Renal cortex interstitium (tissue), 11 donors: Measurements from ENCODE around the gene SLAMF1. TPM values are rescaled to one million over a fixed set of nuclear protein-coding genes. Genes with fewer than 3 reads are reported as not detected.
"Not testable (repeated sequence)": the region's sequence is repeated elsewhere in the genome, so short reads cannot be mapped to it uniquely, and the experiment has no call there.

Experiments
- DNase-seq, 11 donors: peaks; one replicate each; pipeline ENCODE4 v3.0.0-alpha.2; 2013; ENCODE audit warnings: low read depth in 9 of 11, low spot score in 4 of 11; ENCODE audit errors: extremely low read depth in 1 of 11
- polyA plus RNA-seq, 3 donors: library from polyadenylated mRNA; unstranded; fragments of 120-200 nt; gene quantifications; one replicate each; pipeline ENCODE4 v1.2.1, GENCODE V29; 2013; ENCODE audit not compliant: insufficient read length in 3 of 3

SLAMF1 gene
- polyA plus RNA-seq, 3 donors, result 0.04 to 0.19 (median 0.09) TPM

DNA sequence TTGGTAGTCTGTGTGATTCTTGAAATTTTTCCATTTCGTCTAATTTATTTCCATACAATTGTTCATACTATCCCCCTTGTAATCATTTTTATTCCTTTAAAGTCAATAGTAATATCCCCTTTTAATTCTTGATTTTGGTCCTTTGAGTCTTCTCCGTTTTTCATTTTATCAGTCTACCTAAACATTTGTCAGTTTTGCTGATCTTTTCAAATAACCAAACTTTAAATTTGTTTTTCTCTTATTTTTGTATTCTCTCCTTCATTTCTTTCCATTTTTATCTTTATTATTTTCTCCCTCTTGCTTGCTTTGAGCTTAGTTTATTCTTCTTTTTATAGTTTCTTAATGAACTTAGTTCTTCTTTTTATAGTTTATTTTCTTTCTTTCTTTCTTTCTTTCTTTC is 21.1 kb upstream of the SLAMF1 start:
- no peak for DNase-seq

DNA sequence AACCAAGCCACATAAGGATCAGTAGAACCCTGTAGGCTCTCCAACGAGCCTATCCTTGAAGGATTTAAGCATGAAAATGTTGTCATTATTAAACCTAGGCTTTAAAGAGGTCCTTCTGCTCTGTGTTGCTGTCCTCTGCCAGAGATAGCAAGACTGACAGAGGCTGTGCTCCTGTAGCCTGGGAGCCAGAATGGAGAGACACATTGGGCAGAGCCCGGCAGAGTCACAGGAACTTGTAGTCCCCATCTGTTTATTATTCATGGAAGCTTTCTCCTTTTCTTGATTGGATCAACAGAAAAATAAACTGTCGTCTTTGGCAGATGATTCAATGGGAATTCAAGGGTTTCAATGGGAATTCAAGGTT is 19.2 kb upstream of the SLAMF1 start:
- no peak for DNase-seq

DNA sequence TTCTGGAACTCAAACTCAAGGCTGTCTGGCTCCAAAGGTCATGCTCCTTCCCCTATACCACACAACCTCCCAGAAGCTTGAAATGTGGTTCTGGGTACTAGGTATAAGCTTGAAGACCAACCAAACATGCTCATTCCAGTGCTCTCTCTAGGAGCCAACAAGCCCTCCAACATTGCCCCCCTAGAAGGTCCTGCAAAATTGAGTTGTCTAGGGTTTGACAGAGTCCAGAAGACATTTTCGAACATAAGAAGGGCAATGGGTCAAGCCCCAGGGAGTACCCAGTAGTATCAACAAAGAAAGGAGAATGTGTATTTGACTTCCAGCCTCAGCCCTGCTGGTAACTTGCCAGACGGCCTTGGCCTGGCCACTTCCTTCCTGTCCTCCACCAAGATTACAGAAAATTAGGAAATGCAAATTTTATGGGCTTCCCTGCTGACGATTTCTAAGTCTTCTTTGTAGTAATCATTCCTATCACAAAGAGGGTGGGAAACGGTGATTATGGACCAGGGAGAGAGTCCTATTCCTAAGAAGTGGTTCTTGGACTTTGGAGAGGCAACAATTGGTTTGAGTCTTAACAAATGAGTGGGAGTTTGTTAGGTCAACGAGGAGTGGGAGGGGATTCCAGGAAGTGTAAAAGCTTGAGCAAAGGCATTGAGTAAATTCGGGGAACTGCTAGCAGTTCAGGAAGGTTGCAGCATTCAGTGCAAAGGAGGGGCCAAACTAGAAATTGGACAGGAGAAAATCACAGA is 18.7 kb upstream of the SLAMF1 start:
- DNase-seq, result no peak

DNA sequence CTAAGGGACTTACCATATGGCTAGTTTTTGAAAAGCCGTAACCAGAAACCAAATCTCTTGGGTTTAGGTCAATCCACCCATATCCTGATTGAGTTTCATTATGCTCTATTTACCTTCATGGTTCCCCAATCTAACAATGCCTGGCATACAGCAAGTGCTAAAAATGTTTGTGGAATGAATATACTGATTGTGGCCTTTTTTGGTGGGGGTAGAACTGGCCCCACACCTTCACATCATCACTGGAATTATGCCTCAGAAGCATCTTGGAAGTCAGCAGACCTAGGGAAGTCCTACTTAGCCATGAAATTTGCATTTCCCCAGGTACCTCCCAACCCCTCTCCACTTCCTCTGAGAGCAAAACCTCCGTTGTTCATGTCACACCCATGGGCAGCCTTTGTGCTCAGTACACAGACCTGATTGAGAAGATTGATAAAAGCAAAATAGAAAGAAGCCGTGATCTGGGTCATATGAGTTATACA is 17.8 kb upstream of the SLAMF1 start:
- DNase-seq, result no peak

DNA sequence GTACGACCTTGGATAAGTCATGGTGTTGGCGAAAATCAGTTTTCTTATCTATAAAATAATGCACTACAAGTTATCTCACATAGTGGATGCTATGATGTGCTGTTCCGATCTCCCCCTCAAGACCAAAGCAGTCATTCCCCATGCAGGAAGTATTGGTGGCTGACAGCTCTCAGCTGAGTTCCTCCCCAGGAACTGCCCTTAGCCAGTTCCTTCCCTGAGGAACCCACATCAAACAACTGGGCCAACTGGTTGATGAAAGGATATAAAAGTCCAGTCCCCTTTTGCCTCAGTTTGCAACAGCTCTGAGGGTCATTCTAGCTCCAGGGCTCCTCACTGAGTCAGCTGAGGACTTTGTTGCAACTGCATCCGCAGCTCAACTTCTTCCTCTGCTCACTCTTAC is 16.1 kb upstream of the SLAMF1 start:
- no peak for DNase-seq

DNA sequence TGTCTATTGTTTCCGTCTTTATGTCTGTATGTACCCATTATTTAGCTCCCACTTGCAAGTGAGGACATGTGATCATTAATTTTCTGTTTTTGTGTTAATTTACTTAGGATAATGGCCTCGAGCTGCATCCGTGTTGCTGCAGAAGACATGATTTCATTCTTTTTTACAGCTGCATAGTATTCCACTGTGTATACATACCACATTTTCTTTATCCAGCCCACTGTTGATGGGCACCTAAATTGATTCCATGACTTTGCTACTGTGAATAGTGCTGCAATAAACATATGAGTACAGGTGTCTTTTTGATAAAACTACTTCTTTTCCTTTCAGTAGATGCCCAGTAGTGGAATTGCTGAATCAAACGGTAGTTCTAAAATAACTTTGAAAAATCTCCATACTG is 12.7 kb upstream of the SLAMF1 start:
- DNase-seq, result no peak

DNA sequence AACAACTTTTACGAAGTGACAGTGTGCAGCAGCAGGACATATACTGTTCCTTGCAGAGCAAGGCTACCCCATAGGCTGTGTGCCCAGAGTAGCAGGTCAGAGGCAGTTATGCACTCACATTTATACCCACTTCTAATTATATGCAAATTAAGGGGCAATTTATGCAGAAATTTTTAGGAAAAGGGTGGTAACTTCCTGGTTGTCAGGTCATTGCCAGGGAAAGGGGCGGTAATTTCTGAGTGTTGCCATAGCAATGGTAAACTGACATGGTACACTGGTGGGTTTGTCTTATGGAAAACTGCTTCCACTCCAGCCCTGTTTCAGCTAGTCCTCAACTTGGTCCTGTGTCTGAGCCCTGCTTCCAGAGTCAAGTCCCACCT is 12.0 kb upstream of the SLAMF1 start:
- DNase-seq, result no peak

DNA sequence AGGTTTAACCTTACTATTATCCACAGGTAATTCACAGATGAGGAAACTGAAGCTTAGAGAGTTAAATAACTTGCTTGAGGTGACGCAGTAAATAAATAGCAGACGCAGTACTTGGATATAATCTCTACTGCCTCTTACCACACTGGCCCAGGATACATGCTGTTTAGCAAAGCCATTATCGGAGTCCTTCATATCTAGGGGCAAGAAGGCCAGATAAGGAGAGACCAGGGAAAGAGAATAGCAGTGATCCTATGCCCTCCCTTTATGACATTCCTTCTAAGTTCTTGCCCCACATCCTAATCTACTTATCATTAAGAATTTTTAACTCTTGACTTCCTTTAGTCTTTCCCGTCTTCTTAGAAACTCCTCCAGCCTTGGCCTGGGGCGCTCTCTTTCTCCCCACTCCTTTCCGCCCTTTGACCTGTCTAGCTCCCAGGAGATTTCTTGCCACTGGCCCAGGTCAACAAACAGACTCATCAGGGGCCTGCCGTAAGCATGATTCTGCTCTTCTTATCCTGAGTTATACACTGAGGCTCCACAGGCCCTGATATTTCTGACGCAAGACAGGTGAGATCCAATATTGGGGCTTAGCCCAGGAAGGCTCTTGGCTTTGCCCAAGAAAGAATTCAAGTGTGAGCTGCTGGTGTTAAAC is 11.4 kb upstream of the SLAMF1 start:
- no peak for DNase-seq

DNA sequence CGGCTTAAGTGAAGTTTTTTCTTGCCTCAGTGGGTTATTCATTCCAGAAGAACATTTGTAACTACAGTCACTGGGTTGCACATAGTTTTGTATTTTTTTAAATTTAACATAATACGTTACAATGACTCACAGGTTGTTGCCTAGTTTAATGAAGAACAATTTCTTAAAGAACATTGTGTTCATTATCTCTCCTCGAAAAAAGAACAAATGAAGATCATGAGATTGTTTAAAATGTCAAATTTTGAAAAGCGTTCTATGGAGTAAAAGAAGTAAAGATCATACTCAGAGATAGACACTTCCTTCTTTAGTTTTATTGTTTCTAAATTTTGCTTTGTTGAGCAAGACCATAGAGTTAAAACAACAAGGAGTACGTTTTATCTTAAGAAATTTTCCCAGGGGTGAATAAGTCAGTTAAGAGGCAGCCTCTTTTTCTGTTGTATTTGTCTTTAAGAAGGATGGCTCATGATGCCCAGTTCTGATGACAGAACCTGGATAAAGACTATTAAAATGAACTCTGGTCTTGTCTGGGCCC is 10.5 kb upstream of the SLAMF1 start:
- no peak for DNase-seq

DNA sequence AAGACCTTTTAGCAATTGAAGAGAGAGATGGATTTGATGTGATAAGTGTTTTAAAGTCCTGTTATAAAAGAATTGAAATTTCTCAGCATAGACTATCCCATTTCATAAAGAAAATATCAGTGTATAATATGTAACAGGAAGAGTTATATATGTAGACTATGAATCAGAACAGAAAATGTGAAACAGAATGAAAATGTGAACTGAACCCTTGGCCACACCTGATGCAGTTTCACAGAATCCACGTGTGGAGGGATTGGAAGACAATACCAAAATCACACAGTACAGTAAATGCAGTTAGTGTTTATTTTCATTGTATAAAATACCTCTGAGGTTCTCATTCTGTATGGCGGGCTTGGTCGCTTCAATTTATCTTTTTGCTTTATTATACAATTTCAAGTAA is 9.9 kb upstream of the SLAMF1 start:
- no peak for DNase-seq

DNA sequence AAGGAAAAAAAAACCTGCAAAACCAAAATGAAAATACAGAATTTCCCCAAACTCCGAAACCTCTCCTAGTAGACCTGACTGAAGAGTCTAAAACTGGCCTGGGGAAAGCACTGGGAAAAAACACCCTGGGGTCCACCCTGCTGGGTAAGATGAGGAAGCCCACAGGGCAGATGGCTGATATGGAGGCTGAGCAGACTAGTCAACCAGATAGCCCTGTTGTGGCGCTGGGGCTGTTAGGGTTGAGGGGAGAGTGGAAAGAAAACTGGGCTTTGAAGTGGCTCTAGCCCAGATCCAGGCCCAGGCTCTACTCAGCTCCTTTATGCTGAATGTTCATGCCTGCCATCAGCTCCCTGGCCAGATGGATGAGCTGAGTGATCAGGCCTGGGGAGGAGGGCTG is 6.8 kb upstream of the SLAMF1 start:
- DNase-seq, result no peak

DNA sequence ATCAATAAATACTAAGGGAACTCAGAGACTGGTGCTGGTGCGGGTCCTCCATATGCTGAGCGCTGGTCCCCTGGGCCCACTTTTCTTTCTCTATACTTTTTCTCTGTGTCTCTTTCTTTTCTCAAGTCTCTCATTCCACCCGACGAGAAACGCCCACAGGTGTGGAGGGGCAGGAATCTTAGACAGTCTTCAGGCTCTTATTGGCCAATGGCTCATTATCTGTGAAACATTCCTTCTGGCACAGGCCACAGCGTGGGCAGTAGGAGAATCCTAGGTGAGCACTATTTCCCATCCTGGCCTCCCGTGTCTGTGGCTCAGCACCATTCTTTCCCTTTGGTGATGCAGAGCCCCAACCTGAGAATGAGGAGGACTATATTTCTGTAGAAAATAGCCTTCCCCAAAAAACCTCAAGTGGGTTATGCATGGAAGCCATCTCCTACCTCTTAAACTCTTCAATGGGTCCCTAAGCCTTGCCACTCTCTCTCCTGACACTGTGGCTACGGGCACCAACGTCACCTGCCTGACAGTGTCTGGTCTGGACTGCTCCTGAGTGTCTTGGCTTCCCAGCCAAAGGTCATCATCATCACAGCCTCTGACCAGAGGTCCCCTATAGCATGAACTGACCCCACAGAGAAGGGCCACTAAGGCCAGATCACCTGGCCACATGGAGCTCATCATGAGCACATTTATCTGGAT is 6.2 kb upstream of the SLAMF1 start:
- DNase-seq, result no peak

DNA sequence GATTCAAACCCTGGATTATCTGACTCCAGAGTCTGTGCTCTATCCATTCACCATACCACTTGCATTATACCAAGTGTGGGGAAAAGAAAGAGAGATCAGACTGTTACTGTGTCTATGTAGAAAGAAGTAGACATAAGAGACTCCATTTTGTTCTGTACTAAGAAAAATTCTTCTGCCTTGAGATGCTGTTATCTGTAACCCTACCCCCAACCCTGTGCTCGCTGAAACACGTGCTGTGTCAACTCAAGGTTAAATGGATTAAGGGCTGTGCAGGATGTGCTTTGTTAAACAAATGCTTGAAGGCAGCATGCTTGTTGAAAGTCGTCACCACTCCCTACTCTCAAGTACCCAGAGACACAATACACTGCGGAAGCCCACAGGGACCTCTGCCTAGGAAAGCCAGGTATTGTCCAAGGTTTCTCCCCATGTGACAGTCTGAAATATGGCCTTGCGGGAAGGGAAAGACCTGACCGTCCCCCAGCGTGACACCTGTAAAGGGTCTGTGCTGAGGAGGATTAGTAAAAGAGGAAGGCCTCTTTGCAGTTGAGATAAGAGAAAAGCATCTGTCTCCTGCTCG is 5.3 kb upstream of the SLAMF1 start:
- DNase-seq, result not testable (repeated sequence)

DNA sequence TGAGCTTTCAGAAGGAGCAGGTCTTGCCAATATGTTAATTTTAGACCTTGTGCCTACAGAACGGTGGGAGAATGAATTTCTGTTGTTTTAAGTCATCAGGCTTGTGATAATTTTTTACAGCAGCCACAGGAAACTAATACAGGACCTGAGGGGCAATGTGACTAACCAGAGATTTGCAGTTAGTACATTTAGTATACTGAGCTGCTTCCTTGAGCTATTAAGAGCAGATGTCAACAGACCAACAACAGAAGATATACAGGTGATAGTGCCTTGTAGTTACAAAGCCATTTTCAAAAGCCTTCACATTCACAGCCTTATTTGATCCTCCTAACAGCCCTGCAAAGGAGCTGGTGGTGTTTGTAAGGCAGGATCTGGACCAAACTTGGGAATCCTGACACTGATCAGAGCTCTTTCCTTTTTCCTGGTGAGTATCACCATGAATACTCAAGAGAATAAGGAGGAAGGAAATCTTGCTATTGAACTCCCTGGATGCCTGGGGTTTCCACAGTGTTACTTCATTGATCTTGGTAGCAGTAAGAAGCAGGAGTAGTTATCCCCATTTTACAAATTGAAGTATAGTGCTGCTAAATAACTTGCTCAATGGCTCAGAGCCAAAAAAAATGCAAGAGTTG is 4.7 kb upstream of the SLAMF1 start:
- DNase-seq, result no peak

DNA sequence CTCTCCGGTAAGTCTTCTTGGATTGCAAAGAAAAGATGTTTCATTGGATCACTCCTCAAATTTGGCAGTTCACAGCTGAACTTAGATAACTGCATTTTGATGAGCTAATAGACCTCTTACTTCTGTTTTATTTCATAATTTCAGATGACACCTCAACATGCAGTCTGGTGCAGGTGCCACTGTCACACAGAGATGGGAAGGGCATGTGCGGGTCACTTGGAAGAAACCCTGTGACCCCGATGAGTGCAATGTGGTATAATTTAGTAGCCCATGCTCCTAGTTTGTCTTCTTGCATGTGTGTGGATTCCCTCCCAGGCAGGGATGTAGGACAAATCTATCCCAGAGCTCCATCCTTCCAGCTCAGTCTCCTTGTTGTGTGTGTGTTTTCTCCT is 481 bp upstream of the SLAMF1 start:
- no peak for DNase-seq

DNA sequence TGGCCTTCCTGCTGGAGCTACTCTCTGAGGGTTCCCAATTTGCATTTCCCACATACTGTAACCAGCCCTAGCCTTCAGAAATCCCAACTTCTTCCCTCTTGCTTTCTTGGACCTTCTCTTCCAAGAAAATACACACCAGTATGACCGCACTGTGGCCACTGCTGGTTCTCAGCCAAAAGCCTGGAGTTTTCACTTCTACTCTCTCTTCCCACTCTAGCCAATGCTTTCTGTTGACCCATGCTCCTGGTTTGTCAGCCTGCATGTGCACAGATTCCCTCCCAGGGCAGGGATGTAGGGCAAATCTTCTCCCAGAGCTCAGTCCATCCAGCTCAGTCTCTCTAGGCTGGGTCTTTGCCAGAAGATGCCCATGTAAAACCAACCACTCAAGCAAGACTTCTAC is 664 bp downstream of the SLAMF1 start:
- DNase-seq, result no peak

DNA sequence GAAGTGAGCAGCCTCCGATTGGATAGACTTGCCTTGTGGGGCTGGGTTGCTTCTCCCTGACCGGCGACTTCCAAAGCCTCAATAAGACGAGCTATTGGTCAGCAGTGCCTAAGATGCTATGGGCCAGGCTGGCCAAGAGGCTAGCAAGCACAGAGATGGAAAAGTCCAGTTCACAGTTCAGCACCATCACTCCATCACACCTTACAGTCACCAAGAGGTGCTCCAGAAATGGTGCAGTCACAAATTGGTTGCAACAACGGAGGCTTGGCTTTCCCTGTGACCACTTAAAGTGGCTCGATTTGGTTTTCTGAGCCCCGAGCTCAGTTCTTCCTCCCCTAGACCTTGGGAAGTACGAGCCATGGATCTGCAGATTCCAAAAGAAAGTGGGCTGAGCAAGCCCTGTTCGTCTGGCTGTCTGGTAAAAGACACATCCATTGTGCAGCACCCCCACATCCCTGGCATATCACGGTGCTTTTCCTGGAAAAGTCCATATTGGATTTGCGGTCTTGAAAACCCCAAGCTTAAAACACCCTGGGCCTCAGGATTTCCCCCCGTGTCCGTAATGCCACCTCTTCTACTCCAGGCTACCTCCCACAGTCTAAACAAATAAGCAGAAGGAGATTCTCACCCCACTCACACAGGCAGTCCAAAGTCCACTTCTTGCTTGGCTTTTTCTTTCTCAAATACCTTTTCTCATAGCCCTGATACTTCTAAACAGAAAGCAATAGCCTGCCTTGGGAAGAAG is 1.3 kb downstream of the SLAMF1 start:
- no peak for DNase-seq

DNA sequence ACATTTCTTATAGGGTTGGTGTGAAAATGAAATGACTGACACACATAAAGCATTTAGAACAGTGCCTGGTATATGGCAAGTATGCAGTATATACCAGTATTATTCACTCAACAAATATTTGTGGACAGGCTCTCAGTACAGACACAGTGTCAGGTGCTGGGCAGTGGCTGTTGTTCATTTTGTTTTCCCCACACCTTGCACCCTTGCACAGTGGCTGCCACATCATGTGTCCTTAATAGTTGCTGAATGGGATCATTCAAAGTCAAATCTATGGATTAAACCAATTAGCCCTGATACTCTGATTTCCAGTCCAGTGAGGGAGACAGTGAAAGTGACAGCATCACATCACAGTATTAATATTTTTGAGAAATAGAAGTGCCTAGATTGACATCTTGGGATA is 2.4 kb downstream of the SLAMF1 start:
- DNase-seq, result no peak

DNA sequence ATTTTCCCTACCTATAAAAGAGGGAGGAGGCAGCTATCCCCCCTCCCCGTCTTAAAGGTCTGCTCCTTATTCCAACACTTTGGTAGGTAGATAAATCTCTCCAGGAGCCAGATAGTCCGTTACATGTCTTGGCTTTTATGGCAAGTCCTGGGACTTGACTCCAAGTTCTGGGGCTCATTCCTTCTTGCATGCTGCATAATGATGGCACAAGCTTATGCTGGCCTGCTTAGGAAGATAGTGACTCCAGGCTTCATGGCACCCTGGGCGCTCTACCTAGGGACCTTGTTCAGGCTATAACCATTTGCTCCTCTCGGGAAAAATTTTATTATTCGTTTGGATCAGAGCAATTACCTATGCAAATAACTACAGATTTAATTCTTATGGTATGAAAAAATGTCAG is 3.7 kb downstream of the SLAMF1 start:
- no peak for DNase-seq
